Activated naive CD8-positive, alpha-beta T cell treated with anti-CD3 and anti-CD28 coated beads, Interleukin-2, amount 50 U/mL, for 24 hours (primary cell): ENCODE data around the gene RNF157.
"Not testable (repeated sequence)": the region's sequence is repeated elsewhere in the genome, so short reads cannot be mapped to it uniquely, and the experiment has no call there.

Experiments
- ATAC-seq: fragments of 150-1000 bp; cut with Tn5 transposase; one replicate; pipeline ENCODE4 v1.10.0; 2021
- DNase-seq: peaks from one replicate; pipeline ENCODE4 v3.0.0; 2021
- H3K27ac Mint-ChIP-seq: one replicate; pipeline ENCODE4 v1.8.0; 2021; ENCODE audit warnings: mild to moderate bottlenecking, mixed read lengths
- H3K27me3 Mint-ChIP-seq: one replicate; pipeline ENCODE4 v1.8.0; 2021; ENCODE audit warnings: mixed read lengths
- H3K36me3 Mint-ChIP-seq: one replicate; pipeline ENCODE4 v1.8.0; 2021; ENCODE audit warnings: low read depth, mixed read lengths
- H3K4me1 Mint-ChIP-seq: one replicate; pipeline ENCODE4 v1.8.0; 2021; ENCODE audit warnings: mixed read lengths
- H3K4me3 Mint-ChIP-seq: one replicate; pipeline ENCODE4 v1.8.0; 2021; ENCODE audit warnings: mild to moderate bottlenecking, moderate library complexity, mixed read lengths
- H3K9me3 Mint-ChIP-seq: one replicate; pipeline ENCODE4 v1.8.0; 2021; ENCODE audit warnings: mixed read lengths

RNF157 gene

GRCh38 chr17:76264755-76265623 is 24.7 kb upstream of the RNF157 start, which contains the start of gene UBALD2:
TSS of gene UBALD2 (plus strand) at chr17:76265348. CDS start at chr17:76265506, 158 bp downstream.
- peak; percentile 79 for ATAC-seq
- H3K36me3 Mint-ChIP-seq = peaks cover 35% of the 10 kb centered on the region
- no peaks in the 10 kb centered on the region for H3K9me3 Mint-ChIP-seq
- H3K4me3 Mint-ChIP-seq = peak within 1 kb of the TSS; percentile 87
- peaks cover 63% of the 10 kb centered on the region for H3K4me1 Mint-ChIP-seq
- H3K27me3 Mint-ChIP-seq = no peaks in the 10 kb centered on the region
- peak within 1 kb of the TSS; percentile 98 for H3K27ac Mint-ChIP-seq
- DNase-seq = peak; percentile 98

GRCh38 chr17:76264425-76264754 is 24.1 kb upstream of the RNF157 start:
- no peaks in the 10 kb centered on the region for H3K9me3 Mint-ChIP-seq
- DNase-seq = peak; percentile 20
- no peak for ATAC-seq

GRCh38 chr17:76263896-76264295 is 23.6 kb upstream of the RNF157 start:
- DNase-seq (no peak), ATAC-seq (no peak)
- Mint-ChIP-seq H3K9me3 (no peaks in the 10 kb centered on the region), H3K4me3 (peak overlapping the region; percentile 87), H3K36me3 (peaks cover 24% of the 10 kb centered on the region), H3K27me3 (no peaks in the 10 kb centered on the region), H3K4me1 (peaks cover 52% of the 10 kb centered on the region), H3K27ac (peak overlapping the region; percentile 90)

More at GRCh38 chr17:76264425-76264754, 24.1 kb upstream of the RNF157 start:
- peak overlapping the region; percentile 87 for H3K4me3 Mint-ChIP-seq
- no peaks in the 10 kb centered on the region for H3K27me3 Mint-ChIP-seq
- peaks cover 29% of the 10 kb centered on the region for H3K36me3 Mint-ChIP-seq
- H3K4me1 Mint-ChIP-seq = peaks cover 57% of the 10 kb centered on the region
- H3K27ac Mint-ChIP-seq = peak overlapping the region; percentile 90

- peaks cover 15% of the 10 kb centered on the region for H3K36me3 Mint-ChIP-seq
- no peak for ATAC-seq
- H3K4me3 Mint-ChIP-seq = peak overlapping the region; percentile 52
- H3K9me3 Mint-ChIP-seq = no peaks in the 10 kb centered on the region
- DNase-seq = peak; percentile 51
- peak overlapping the region; percentile 90 for H3K27ac Mint-ChIP-seq
- no peaks in the 10 kb centered on the region for H3K27me3 Mint-ChIP-seq
- H3K4me1 Mint-ChIP-seq = peaks cover 43% of the 10 kb centered on the region
These were observed 22.5 kb upstream of the RNF157 start for GRCh38 chr17:76262732-76263344.

- H3K4me1 Mint-ChIP-seq = peaks cover 41% of the 10 kb centered on the region
- H3K9me3 Mint-ChIP-seq = peaks cover 4% of the 10 kb centered on the region
- no peaks in the 10 kb centered on the region for H3K27me3 Mint-ChIP-seq
- H3K4me3 Mint-ChIP-seq = no peak overlapping the region
- ATAC-seq (no peak), DNase-seq (no peak)
- peaks cover 7% of the 10 kb centered on the region for H3K36me3 Mint-ChIP-seq
- H3K27ac Mint-ChIP-seq = peak overlapping the region; percentile 90
These were observed 21.3 kb upstream of the RNF157 start for GRCh38 chr17:76261421-76262215.

- H3K27ac Mint-ChIP-seq = no peak overlapping the region
- peaks cover 4% of the 10 kb centered on the region for H3K9me3 Mint-ChIP-seq
- peaks cover 51% of the 10 kb centered on the region for H3K4me1 Mint-ChIP-seq
- H3K27me3 Mint-ChIP-seq = no peaks in the 10 kb centered on the region
- no peak for ATAC-seq
- H3K36me3 Mint-ChIP-seq = peaks cover 3% of the 10 kb centered on the region
- no peak for DNase-seq
- no peak overlapping the region for H3K4me3 Mint-ChIP-seq
These were observed 20.4 kb upstream of the RNF157 start for GRCh38 chr17:76260669-76261068.

- no peaks in the 10 kb centered on the region for H3K27me3 Mint-ChIP-seq
- DNase-seq = no peak
- H3K4me3 Mint-ChIP-seq = no peak overlapping the region
- ATAC-seq = no peak
- H3K36me3 Mint-ChIP-seq = peaks cover 3% of the 10 kb centered on the region
- peaks cover 4% of the 10 kb centered on the region for H3K9me3 Mint-ChIP-seq
- no peak overlapping the region for H3K27ac Mint-ChIP-seq
- peaks cover 55% of the 10 kb centered on the region for H3K4me1 Mint-ChIP-seq
These were observed 19.9 kb upstream of the RNF157 start for GRCh38 chr17:76260220-76260619.

GRCh38 chr17:76256430-76257050 is 16.2 kb upstream of the RNF157 start:
- peak; percentile 56 for DNase-seq
- Mint-ChIP-seq H3K4me3 (peak overlapping the region; percentile 75), H3K4me1 (peaks cover 47% of the 10 kb centered on the region), H3K27ac (peak overlapping the region; percentile 91)
- not testable (repeated sequence) for H3K9me3 Mint-ChIP-seq, H3K27me3 Mint-ChIP-seq, H3K36me3 Mint-ChIP-seq
- peak; percentile 84 for ATAC-seq

- Mint-ChIP-seq H3K4me1 (peaks cover 49% of the 10 kb centered on the region), H3K27ac (peak overlapping the region; percentile 91), H3K27me3 (no peaks in the 10 kb centered on the region), H3K9me3 (peaks cover 4% of the 10 kb centered on the region), H3K36me3 (peaks cover 3% of the 10 kb centered on the region), H3K4me3 (peak overlapping the region; percentile 75)
- DNase-seq (no peak), ATAC-seq (peak; percentile 6)
These were observed 15.6 kb upstream of the RNF157 start for GRCh38 chr17:76255801-76256429.

GRCh38 chr17:76254275-76254674 is 14.0 kb upstream of the RNF157 start:
- ATAC-seq (no peak), DNase-seq (no peak)
- Mint-ChIP-seq H3K9me3 (peaks cover 4% of the 10 kb centered on the region), H3K4me1 (peaks cover 48% of the 10 kb centered on the region), H3K4me3 (no peak overlapping the region), H3K36me3 (peaks cover 3% of the 10 kb centered on the region), H3K27ac (no peak overlapping the region), H3K27me3 (no peaks in the 10 kb centered on the region)

- Mint-ChIP-seq H3K9me3 (peaks cover 4% of the 10 kb centered on the region), H3K4me1 (peaks cover 48% of the 10 kb centered on the region), H3K36me3 (peaks cover 3% of the 10 kb centered on the region), H3K4me3 (no peak overlapping the region), H3K27ac (no peak overlapping the region), H3K27me3 (no peaks in the 10 kb centered on the region)
- DNase-seq (no peak), ATAC-seq (no peak)
These were observed 13.5 kb upstream of the RNF157 start for GRCh38 chr17:76253841-76254240.

- peaks cover 52% of the 10 kb centered on the region for H3K4me1 Mint-ChIP-seq
These were observed 12.9 kb upstream of the RNF157 start for GRCh38 chr17:76252967-76253766.

More at GRCh38 chr17:76252967-76253766, 12.9 kb upstream of the RNF157 start:
- not testable (repeated sequence) for DNase-seq, H3K36me3 Mint-ChIP-seq, ATAC-seq, H3K27me3 Mint-ChIP-seq, H3K9me3 Mint-ChIP-seq
- peak overlapping the region; percentile 48 for H3K4me3 Mint-ChIP-seq
- H3K27ac Mint-ChIP-seq = peak overlapping the region; percentile 87
